ENCODE results near the gene SV2C.
"Not testable (repeated sequence)": the region's sequence is repeated elsewhere in the genome, so short reads cannot be mapped to it uniquely, and the experiment has no call there.

SV2C gene

DNA sequence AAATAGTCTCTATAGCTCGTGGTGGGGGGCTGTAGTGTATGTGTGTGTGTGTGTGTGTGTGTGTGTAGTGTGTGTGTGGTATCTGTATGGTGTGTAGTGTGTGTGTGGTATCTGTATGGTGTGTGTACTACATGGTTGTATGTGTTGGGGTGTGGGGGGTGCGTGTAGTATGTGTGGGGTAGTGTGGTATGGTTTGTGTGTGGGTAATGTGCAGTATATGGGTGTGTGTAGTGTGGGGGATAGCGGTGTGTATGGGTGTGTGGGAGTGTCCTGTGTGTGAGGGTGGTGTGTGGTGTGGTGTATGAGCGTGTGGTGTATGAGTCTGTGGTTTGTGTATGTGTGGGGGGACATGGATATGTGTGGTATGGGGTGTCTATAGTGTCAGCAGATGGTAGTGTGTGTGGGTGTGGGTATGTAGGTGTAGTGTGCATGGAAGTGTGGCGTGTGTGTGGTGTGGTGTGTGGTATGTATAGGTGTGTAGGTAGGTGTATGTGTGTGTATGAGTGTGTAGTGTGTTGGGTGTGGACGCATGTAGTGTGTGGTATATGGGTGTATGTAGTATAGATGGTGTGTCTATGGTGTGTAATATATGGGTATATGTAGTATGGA is 174.1 kb downstream of the SV2C start:
- no peak for DNase-seq (ENCODE audit: low spot score)

GRCh38 chr5:76257897-76258296 is 174.7 kb downstream of the SV2C start:
- no peak for DNase-seq (ENCODE audit: low spot score)

DNA sequence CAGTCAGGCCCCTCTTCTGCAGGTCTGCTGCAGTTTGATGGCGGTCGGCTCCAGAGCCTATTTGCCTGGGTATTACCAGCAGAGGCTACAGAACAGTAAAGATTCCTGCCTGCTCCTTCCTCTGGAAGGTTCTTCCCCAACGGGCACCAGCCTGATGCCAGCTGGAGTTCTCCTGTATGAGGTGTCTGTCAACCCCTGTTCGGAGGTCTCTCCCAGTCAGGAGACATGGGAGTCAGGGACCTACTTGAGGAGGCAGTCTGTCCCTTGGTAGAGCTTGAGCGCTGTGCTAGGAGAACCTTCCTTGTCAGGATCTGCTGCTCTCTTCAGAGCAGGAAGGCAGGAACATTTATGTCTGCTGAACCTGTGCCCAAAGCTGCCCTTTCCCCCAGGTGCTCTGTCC is 181.5 kb downstream of the SV2C start:
- DNase-seq (ENCODE audit: low spot score) = no peak

GRCh38 chr5:76269259-76269931 is 186.2 kb downstream of the SV2C start:
- DNase-seq (ENCODE audit: low spot score) = no peak

GRCh38 chr5:76269932-76270610 is 186.9 kb downstream of the SV2C start:
- DNase-seq (ENCODE audit: low spot score) = no peak

DNA sequence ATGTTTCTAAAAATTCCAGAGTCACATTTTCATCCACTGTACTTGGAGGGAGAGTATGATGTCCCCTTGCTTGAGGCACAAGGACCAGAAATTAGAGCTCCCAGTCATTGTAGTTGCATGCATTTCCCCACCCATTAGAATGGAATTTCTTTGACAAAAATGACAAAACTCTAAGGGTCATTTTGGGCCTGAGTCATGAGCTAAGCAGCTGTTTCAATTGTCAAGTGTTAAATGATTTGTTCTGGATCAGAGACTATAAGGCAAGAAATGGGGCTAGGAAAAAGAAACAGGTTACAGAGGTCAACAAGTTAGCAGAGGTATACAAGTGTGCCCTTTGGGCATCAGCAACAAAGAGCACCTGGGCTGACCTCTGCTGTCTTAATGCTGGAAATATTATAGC is 188.7 kb downstream of the SV2C start:
- DNase-seq (ENCODE audit: low spot score) = no peak

GRCh38 chr5:76273206-76273885 is 190.2 kb downstream of the SV2C start:
- no peak for DNase-seq (ENCODE audit: low spot score)

DNA sequence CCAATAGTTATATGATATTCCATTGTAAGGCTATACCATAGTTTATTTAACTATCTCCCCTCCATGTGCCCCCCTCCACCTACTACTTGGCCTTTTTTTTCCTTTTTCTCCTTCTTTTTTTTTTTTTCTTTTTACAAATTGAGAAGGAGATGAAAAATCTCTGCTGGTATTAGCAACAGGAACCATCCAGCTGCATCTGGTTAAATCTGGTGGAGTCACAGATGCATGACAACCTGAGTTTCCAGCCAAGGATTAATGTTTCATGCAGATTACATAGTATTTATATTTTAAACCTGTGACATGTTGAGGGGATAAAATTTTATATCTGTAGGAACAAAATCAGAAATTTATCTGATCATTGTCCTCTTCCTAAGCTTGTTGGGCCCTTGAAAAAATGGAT is 191.4 kb downstream of the SV2C start:
- DNase-seq (ENCODE audit: low spot score) = no peak

- no peak for DNase-seq (ENCODE audit: low spot score)
Measured at GRCh38 chr5:76277736-76278135, 194.6 kb downstream of the SV2C start.

DNA sequence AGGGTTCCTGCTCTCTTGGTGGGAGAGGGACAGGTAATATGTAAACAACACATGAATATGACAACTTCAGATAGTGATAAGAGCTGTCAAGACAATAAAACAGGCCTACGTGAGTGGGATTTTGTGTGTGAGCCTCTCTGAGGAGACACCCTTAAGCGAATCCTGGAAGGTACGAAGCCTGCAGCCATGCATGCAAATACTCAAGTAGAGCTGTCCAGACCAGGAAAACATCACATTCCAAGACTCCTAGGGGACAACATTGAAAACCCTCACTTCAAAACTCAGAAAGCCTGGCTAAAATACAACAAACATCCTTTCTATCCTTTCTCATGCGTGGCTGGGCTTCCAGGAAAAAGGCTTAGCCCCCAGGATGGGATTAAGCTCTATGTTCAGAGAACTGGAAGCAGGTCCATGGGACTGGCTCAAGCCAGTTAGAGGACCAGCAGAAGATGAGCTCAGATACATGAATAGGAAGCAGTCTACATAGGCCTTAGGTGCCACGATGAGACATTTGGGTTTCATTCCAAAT is 195.1 kb downstream of the SV2C start:
- no peak for DNase-seq (ENCODE audit: low spot score)

GRCh38 chr5:76280494-76280893 is 197.3 kb downstream of the SV2C start:
- no peak for DNase-seq (ENCODE audit: low spot score)

GRCh38 chr5:76283670-76284069 is 200.5 kb downstream of the SV2C start:
- no peak for DNase-seq (ENCODE audit: low spot score)

GRCh38 chr5:76289692-76290091 is 206.5 kb downstream of the SV2C start:
- DNase-seq (ENCODE audit: low spot score) = no peak

GRCh38 chr5:76290321-76290757 is 207.2 kb downstream of the SV2C start:
- no peak for DNase-seq (ENCODE audit: low spot score)

DNA sequence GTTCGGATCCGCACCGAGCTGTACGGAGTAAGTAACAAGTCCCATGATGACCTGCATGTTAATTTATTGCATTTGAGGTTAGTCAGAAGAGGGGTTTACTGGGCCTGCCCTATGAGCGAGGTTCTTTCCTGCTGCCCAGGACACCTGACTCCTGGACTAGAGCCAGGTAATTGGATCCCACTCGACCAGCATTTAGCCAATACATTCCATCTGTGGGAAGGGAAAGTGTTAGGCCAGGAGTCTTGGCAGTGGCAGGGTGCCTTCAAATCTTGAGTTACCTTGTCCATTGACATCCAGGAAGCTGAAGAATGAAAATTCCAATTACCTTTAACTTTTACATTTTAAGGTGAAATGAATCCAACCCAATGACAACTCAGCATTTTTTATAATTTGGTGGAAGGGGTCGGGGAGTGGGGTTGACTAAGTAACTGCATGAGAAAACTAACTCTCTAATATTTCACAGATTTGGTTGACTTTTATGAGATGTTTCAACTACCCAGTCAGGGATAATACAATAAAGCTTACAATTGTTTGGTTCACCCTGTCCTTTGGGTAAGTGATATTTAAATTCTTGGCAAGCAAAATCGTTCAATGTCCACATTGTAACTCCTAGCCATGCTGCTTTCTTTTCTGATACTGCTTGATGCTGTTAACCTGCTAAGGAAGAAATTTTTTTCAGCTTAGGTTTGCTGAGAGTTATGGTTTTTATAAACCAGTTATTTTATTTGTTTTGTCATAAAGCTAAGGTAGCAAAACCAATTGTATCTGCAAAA is 208.3 kb downstream of the SV2C start:
- peak; percentile 33 for DNase-seq (ENCODE audit: low spot score)

DNA sequence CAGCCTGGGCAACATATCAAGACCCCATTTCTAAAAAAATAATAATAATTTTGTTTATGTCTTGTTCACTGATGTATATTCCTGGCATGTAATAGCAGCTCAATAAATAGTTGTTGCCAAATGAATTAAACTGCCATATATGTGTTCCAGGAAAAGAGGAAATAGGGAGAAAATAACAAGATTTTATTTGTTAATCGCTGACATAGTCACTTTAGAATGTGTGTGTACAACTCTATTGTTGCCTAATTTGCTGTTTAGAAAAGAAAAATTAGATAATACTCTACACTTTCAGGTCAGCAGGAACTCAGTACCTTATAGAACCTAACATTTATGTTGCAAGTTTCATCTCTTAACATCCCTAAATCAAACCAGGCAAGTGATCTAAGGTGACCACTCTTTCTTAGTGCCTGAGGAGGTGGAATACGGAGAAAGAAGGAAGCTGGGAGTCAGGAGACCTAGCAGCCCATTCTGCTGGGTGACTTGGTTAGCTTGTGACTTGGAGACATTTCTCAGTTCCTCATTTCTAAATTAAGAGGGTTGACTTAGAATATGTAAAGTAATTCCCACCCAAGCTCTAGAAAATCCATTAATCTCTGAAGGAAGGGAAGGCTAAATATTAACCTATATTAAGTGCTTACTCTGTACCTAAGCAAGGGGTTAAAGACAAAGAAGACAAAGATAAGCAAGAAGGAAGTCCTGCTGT is 209.6 kb downstream of the SV2C start:
- DNase-seq (ENCODE audit: low spot score) = no peak

DNA sequence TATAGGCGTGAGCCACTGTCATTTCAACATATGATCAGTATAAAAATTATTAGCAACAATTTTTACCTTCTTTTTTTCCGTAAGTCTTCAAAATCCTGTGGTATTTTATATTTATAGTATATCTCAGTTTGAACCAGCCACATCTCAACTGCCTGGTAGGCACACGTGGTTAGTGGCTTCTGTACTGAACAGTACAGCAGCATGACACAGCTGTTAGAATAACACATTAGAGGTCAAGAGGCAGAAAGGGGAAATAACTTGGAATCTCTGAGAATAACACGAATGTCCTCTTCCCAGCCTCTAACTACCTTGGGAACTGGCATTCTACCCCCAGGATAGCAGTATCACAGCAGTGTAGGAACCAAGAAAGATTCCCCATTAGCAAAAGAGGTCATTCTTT is 211.4 kb downstream of the SV2C start:
- DNase-seq (ENCODE audit: low spot score) = no peak

- DNase-seq (ENCODE audit: low spot score) = no peak
Measured at GRCh38 chr5:76298852-76299251, 215.7 kb downstream of the SV2C start.

GRCh38 chr5:76299592-76299991 is 216.4 kb downstream of the SV2C start:
- no peak for DNase-seq (ENCODE audit: low spot score)

DNA sequence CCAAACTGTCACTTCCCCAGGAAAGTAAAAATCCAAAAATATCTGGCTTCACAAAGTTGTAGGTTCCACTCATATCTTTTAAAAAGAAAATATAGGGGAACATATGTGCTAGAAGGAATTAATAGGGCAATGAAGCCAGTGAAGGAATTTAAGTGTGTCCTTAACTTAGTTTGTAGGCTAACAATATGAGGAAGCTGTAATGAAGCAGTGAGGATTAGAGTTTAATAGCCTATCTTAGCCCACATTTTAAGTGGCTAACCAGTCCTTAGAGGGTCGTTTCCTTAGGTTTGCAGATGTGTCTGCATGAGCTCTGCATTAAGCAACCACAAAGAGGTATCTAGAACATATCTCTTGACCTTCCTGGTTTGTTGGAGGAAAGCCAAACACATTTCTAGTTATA is 218.7 kb downstream of the SV2C start:
- DNase-seq (ENCODE audit: low spot score) = not testable (repeated sequence)

DNA sequence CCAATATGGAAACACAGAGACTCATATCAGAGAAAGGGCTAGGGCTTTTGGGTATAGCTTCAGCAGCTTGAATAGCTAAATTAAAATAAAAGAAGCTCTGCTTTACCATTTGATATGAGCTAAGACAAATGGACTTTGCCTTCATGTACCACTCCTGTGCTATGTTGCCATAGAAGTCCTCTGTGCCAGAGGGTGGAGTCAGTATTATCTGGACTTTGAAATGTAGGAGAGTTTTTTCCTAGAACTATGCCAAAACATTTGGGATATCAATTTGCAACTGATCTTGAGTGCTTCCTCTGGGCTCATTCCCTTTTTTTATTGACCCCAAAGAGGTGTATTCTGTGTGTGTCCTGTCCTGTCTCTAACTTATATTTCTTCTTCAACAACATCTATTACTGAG is 219.5 kb downstream of the SV2C start:
- DNase-seq (ENCODE audit: low spot score) = not testable (repeated sequence)
